Measurements from ENCODE around the gene PFDN1.
A peak's percentile ranks its signal among the peaks of the same experiment; 100 is the strongest.

GRCh38 chr5:140261403-140262171 lies 41.3 kb downstream of the PFDN1 start:
- TF ChIP-seq POLR2A (IDR thresholded peaks at IDR 0.05) (no peak), CTCF (IDR thresholded peaks at IDR 0.05) (peak in 1 of 6 experiments; percentile 15)
